Measurements from ENCODE around the gene ZNF431. TPM values are rescaled to one million over a fixed set of nuclear protein-coding genes. Genes with fewer than 3 reads are reported as not detected.
"Not testable (repeated sequence)": the region's sequence is repeated elsewhere in the genome, so short reads cannot be mapped to it uniquely, and the experiment has no call there.

ZNF431 gene
- polyA plus RNA-seq, 1 donor from 2014 or later, result 19.8 TPM

DNA sequence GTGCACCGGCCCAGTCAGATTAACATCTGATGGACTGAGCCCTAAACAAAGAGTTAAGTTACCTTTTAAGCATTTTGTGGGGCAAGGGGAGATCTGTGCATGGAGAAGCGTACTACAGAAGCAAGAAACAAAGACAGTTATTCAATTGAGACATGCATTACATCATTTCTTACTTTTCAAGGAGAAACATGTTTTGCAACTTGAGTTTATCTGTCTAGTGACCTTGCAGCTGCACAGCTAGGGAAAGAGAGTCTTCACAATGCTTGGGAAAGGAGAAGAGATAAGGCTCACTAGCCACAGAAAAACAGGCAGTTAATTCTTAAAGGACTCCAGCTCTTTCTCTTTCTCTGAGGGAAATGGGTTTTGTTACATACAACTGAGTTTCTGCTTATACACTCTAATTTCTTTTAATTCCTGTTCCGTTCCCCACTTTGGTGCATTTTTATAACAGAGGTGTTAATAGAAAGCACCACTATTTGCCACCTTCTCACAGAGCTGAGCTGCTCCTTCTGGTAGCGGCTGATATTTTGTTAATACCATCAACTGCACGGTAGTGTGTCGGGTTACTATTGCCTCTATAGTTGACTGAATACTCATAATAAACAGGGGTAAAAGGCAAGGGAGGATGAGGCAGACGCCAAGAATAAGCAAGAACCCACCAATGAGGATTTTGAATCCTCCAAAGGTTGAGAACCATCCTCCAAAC, 55.9 kb downstream of the ZNF431 start:
- Mint-ChIP-seq H3K27me3 (no peaks in the 10 kb centered on the region), H3K4me3 (no peak overlapping the region), H3K4me1 (no peaks in the 10 kb centered on the region), H3K27ac (no peak overlapping the region), H3K36me3 (no peaks in the 10 kb centered on the region), H3K9me3 (no peaks in the 10 kb centered on the region)

DNA sequence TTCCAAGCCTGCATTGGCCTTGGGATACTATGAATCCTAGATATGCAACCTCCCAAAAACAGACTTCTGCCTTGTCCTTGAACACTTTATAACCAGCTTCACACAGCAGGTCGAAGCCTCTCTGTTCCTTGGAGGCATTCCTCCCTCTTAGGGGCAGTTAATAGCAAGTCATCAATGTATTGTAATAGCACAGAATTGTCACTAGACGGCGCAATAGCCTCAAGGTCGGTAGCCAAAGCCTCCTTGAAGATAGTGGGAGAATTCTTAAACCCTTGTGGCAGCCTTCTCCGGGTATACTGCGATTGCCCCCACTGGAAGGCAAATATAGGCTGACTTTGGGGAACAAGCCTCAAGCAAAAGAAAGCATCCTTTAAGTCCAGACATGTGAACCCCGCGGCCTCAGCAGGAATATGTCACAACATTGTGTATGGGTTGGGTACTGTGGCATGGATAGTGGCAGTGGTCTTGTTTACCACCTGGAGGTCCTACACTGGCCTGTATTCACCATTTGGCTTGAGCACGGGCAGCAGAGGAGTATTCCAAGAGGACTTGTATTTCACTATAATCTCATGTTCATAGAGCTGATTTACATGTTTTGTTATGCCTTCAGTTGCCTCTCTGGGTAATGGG, 61.1 kb downstream of the ZNF431 start:
- no peaks in the 10 kb centered on the region for H3K4me1 Mint-ChIP-seq
- peaks cover 8% of the 10 kb centered on the region for H3K27me3 Mint-ChIP-seq
- H3K27ac Mint-ChIP-seq, result no peak overlapping the region
- H3K4me3 Mint-ChIP-seq, result no peak overlapping the region
- H3K36me3 Mint-ChIP-seq, result peaks cover 3% of the 10 kb centered on the region
- no peaks in the 10 kb centered on the region for H3K9me3 Mint-ChIP-seq

DNA sequence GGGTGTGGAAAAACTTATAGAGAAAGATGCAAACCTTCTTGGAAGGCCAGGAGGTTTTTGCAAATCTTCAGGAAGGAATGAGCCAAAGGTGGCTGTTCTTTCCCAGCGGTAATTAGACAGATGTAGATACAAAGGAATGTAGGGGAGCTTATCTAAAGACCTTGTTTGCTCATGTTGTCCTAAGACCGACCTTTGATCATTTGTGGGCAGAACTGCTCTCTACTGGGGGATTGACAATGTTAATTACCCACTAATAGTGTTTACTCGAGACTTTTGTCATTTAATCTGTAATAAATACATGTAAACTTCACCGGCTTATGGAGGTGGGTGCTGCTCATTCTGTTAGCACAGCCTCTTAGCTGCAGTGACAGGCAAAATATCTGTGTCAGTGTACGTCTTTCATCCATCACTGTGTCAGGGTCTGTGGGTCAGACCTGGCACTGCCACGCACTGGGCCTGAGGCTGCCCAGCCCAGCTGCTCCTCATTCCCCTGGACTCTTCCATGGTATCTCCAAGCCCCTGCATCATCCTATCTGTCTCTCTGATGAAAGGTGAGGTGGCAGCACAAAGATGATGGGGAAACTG, 68.3 kb downstream of the ZNF431 start:
- Mint-ChIP-seq H3K4me3 (no peak overlapping the region), H3K27me3 (peaks cover 4% of the 10 kb centered on the region), H3K36me3 (peaks cover 3% of the 10 kb centered on the region), H3K27ac (no peak overlapping the region), H3K4me1 (no peaks in the 10 kb centered on the region), H3K9me3 (peaks cover 0 to 3% (median 0%) of the 10 kb centered on the region in 3 donors)

DNA sequence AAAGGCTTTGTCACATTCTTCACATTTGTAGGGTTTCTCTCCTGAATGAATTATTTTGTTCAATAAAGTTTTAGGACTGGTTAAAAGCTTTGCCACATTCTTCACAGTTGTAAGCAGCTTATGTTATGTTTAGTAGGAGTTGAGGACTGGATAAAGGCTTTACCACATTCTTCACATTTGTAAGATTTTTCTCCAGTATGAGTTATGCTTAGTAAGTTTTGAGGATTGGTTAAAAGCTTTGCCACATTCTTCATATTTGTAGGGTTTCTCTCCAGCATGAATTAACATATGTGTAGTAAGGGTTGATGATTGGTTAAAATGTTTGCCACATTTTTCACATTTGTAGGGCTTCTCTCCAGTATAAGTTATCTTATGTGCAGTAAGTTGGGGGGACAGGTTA, 79.9 kb downstream of the ZNF431 start:
- no peaks in the 10 kb centered on the region for H3K27me3 Mint-ChIP-seq
- no peak overlapping the region for H3K4me3 Mint-ChIP-seq
- H3K36me3 Mint-ChIP-seq, result peaks cover 6% of the 10 kb centered on the region
- H3K4me1 Mint-ChIP-seq, result no peaks in the 10 kb centered on the region
- H3K9me3 Mint-ChIP-seq, result peaks cover 0 to 6% (median 0%) of the 10 kb centered on the region in 3 donors
- no peak overlapping the region for H3K27ac Mint-ChIP-seq

DNA sequence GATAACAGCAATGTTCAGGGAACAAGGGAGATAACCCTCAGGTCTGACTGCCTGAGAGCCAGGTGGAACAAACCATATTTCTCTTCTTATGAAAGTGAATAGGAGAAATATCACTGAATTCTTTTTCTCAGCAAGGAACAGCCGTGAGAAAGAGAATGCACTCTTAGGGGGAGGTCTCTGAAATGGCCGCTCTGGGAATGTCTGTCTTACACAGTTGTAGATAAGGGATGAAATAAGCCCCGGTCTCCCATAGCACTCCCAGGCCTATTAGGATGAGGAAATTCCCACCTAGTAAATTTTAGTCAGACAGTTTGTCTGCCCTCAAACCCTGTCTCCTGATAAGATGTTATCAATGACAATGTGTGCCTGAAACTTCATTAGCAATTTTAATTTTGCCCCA, 88.1 kb downstream of the ZNF431 start:
- not testable (repeated sequence) for H3K36me3 Mint-ChIP-seq, H3K4me1 Mint-ChIP-seq, H3K4me3 Mint-ChIP-seq, H3K27me3 Mint-ChIP-seq, H3K27ac Mint-ChIP-seq
- H3K9me3 Mint-ChIP-seq, result peaks cover 0 to 44% (median 32%) of the 10 kb centered on the region in 3 donors

DNA sequence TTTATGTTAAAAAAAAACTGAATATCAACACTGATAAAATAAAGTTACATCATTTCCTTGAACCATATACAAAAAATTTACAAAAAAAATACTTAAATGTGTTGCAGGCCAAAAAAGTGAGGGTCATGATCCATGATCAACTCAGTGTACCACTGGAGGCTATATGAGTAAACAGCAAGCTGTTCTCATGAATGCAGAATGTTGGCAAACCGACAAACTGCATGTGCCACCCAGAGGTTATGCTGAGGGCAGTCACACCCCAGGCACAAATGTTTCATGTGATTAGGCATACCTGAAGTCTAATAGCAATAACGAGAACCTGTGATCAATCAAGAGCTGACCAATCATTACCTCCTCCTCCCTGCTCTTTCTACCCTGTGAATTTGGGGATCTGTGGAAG, 91.9 kb downstream of the ZNF431 start:
- Mint-ChIP-seq H3K4me3 (no peak overlapping the region), H3K9me3 (peaks cover 3 to 40% (median 33%) of the 10 kb centered on the region in 3 donors), H3K27ac (no peak overlapping the region), H3K27me3 (peaks cover 3% of the 10 kb centered on the region), H3K36me3 (no peaks in the 10 kb centered on the region), H3K4me1 (no peaks in the 10 kb centered on the region)

DNA sequence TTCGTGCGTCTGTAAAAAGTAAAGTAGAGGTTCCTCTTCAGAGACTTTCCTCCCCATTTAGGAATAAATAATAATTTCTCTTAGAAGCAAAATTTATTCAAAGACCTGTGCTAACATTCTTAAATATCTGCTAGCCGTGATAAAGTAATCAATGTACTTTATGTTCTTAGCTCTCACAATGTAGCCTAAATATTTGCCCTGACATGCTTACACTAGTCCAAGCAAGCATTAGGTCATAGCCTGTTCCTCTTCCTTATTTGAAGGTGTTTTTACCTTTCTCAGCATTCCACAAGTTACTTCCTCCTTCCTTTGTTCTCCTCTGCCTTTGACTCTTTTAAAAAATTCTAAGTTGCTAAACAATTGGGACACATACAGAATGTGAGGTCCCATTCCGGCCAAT, 94.9 kb downstream of the ZNF431 start:
- not testable (repeated sequence) for H3K27me3 Mint-ChIP-seq, H3K4me1 Mint-ChIP-seq, H3K27ac Mint-ChIP-seq, H3K4me3 Mint-ChIP-seq, H3K36me3 Mint-ChIP-seq
- H3K9me3 Mint-ChIP-seq, result peaks cover 3 to 15% (median 12%) of the 10 kb centered on the region in 3 donors

DNA sequence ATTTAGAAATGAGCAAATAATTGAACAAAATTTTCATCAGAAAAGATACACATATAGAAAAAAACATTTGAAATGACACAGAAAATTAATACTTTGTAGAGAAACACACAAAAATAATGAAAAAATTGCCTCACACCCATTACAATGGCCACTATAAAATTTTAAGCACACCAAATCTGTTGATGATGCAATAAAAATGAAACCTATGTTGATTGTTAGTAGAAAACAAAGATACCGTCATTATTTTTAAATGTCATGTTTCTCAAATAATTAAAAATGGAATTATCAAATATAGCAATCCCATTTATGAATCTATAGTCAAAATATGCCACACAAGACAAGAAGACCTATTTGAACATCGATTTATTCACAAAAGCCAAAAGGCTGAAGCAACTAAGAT, 96.8 kb downstream of the ZNF431 start:
- Mint-ChIP-seq H3K4me3 (no peak overlapping the region), H3K27me3 (peaks cover 1% of the 10 kb centered on the region), H3K36me3 (no peaks in the 10 kb centered on the region), H3K27ac (no peak overlapping the region), H3K4me1 (no peaks in the 10 kb centered on the region), H3K9me3 (peaks cover 3 to 7% (median 4%) of the 10 kb centered on the region in 3 donors)

Other genes with a start within 250 kb of the ZNF431 start
- gene ZNF85, start 218.8 kb upstream of the ZNF431 start, polyA plus RNA-seq, result 11.7 TPM
- 69.8 TPM for gene ZNF430, start 121.4 kb upstream of the ZNF431 start, polyA plus RNA-seq
- gene ZNF714, start 59.8 kb upstream of the ZNF431 start, polyA plus RNA-seq, result 10.2 TPM
- 10.9 TPM for gene ZNF708, start 187.4 kb downstream of the ZNF431 start, polyA plus RNA-seq
- 4.9 TPM for gene ZNF738, start 217.0 kb downstream of the ZNF431 start, polyA plus RNA-seq